Medulla oblongata (tissue), 1 donor: ENCODE measurements around the gene GJB2.

ENCODE experiments used
- DNase-seq: peaks from one replicate; pipeline ENCODE4 v3.0.0-alpha.2; 2015; ENCODE audit errors: extremely low spot score

Gene GJB2

GRCh38 chr13:20141238-20142022 is 51.3 kb downstream of the GJB2 start:
- DNase-seq = no peak

DNA sequence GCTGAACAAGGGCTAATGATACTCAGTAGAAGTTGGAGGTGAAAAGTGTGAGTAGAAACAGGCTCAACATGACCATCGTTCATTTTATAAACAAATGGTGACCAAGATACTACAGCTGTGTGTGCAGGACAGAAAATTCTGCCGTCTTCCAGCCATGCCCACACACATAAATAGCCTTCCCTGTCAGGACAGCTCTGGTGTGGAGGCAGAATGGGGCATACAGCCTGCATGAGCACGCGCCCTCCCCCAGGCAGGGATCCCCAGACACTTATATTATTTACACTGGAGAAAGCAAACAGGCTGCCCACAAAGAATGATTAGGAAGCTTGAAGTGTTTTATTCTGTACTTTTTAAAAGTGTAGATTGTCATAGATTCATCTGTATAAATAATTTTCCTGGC is 52.3 kb downstream of the GJB2 start:
- DNase-seq = no peak

GRCh38 chr13:20137875-20138274 is 54.9 kb downstream of the GJB2 start:
- DNase-seq = no peak
